Measurements from ENCODE around the gene MEIS2.

Gene MEIS2

DNA sequence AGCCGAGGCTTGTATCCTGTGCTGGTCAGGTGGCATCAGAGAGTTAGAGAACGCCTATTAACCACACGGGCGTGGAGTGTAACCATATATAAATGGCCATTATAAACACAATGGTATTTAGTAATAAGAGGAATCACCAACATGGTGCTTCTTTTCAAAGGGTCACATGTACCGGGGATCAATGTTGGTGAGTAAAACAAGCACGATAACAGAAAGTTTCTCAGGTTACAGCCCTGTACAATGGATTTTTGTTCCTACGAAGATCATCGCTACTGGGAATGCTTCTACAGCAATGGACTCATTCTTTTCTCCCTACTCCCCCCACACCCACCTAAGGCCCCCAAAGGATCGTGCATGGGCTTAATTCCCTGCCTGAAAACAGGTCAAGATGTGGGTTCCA is 42.5 kb downstream of the MEIS2 start:
- DNase-seq (no peak), ATAC-seq (replicated peaks) (no peak)
- Mint-ChIP-seq H3K27ac (no peak overlapping the region), H3K36me3 (no peaks in the 10 kb centered on the region), H3K4me3 (no peak overlapping the region), H3K4me1 (no peaks in the 10 kb centered on the region), H3K27me3 (no peaks in the 10 kb centered on the region), H3K9me3 (no peaks in the 10 kb centered on the region)

DNA sequence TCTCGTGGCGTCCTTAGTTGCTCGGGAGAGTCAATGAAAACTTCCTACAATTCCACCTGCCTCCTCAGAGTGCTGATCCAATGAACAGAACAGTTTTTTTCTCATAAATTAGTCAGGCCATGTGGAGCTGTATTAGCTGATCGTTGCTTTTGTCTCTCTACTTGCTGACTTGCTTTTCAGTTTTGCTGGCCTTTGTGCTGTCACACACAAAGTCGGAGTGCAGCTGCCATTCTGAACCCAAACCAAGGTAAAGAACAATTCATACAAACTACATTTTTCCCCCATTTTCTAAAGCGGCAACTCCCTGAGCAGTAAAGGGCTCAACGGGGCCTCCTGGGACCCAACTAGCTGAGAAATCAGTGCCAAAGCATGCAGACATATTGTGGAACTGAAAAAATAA is 43.1 kb downstream of the MEIS2 start:
- no peak overlapping the region for H3K27ac Mint-ChIP-seq
- no peaks in the 10 kb centered on the region for H3K27me3 Mint-ChIP-seq
- H3K9me3 Mint-ChIP-seq, result no peaks in the 10 kb centered on the region
- no peak for DNase-seq
- H3K4me3 Mint-ChIP-seq, result no peak overlapping the region
- no peak for ATAC-seq (replicated peaks)
- no peaks in the 10 kb centered on the region for H3K4me1 Mint-ChIP-seq
- no peaks in the 10 kb centered on the region for H3K36me3 Mint-ChIP-seq

DNA sequence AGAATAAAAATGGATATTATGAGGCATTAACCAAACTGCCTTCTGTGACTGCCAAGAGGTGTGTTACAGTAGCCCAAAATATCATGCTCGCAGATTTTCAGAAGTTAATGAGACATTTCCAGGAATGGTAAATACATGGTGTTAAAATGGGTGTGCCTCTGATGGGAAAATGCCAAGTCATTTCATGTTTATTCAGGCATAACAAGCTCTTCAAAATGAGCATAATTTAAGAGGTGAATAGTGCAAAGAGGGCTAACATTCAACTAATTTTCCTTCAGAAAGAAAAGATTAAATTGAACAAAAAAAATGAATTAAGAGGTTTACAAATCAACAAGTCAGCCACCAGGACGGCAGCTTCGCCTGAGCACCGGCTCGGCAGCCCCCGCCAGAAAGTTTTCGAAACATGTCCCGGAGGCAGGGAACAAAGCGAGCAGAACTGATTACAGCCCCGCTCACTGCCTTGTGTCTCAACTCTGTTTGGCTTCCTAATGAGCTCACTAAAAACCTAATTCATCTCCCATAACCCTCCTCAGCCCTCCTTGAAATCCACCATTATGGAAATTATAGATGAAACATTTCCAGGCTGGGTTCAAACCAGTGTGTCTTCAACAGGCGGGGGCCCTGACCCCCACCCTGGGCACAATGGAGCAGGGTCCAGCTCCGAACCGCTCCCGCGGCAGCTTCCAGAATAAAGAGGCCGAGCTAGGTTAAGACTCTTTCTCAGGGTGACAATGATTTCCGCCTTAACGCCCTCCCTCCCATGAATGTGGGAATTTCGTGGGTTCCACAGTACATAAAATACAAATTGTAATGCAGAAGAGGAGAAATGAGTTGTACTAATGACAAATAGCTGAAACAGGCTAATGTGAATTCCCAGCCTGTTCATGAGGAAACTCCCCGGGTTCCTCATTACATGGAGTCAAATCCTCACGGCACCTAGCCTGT is 43.9 kb downstream of the MEIS2 start:
- Mint-ChIP-seq H3K9me3 (no peaks in the 10 kb centered on the region), H3K36me3 (no peaks in the 10 kb centered on the region), H3K27me3 (no peaks in the 10 kb centered on the region), H3K4me1 (no peaks in the 10 kb centered on the region), H3K27ac (no peak overlapping the region), H3K4me3 (no peak overlapping the region)
- no peak for ATAC-seq (replicated peaks)
- DNase-seq, result no peak

DNA sequence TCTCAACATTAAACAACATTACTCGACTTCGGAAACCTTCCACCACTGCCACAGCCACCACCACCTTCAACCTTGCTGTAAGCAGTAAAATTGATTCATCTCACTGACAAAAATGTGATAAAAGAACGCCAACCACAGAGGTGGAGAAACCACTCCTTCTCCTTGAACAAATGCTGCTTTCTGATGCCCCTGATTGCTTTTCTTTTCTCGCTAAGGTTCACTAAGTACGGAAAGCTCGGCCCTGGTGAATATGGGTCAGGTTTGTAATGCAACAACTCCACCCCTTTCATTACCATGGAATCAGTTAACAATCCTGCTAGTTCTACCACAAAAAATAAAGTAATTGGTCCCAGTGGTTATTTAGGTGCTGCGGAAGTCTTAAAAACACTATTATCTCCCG is 44.9 kb downstream of the MEIS2 start:
- ATAC-seq (replicated peaks) (no peak), DNase-seq (no peak)
- Mint-ChIP-seq H3K4me1 (no peaks in the 10 kb centered on the region), H3K27ac (no peak overlapping the region), H3K27me3 (no peaks in the 10 kb centered on the region), H3K4me3 (no peak overlapping the region), H3K9me3 (no peaks in the 10 kb centered on the region), H3K36me3 (no peaks in the 10 kb centered on the region)

DNA sequence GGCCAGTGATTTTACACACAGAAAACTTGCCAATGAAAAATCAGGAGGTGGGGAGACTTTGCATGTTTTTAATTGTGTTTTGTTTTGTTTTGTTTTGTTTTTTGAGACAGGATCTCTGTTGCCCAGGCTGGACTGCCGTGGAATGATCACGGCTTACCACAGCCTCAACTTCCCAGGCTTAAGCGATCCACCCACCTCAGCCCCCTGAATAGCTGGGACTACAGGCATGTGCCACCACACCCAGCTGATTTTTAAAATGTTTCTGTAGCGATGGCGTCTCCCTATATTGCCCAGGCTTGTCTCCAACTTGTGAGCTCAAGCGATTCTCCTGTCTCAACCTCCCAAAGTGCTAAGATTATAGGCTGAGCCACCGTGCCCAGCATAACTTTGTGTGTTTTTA is 46.0 kb downstream of the MEIS2 start:
- Mint-ChIP-seq H3K9me3 (no peaks in the 10 kb centered on the region), H3K4me1 (no peaks in the 10 kb centered on the region), H3K27ac (no peak overlapping the region), H3K27me3 (no peaks in the 10 kb centered on the region), H3K4me3 (no peak overlapping the region), H3K36me3 (no peaks in the 10 kb centered on the region)
- DNase-seq (no peak), ATAC-seq (replicated peaks) (no peak)

DNA sequence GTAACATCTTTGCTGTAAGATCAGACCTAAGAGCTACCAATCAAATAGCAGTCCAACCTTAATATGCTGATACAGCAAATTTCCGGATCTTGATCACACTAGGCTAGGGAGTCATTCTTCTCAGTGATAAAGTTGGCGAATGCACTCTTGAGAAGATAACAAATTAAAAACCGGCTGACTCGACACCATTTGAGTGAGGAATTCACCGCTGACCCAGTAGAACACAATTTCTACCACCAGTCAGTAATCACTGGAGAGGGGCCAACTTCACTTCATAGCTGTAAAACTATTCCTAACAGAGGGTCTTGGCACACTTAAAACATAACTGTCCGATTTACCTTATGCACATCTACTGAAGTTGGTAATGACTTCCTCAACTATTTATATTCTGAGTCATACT is 47.2 kb downstream of the MEIS2 start:
- DNase-seq (no peak), ATAC-seq (replicated peaks) (no peak)
- H3K9me3 Mint-ChIP-seq, result no peaks in the 10 kb centered on the region
- no peak overlapping the region for H3K4me3 Mint-ChIP-seq
- H3K36me3 Mint-ChIP-seq, result no peaks in the 10 kb centered on the region
- no peaks in the 10 kb centered on the region for H3K27me3 Mint-ChIP-seq
- no peaks in the 10 kb centered on the region for H3K4me1 Mint-ChIP-seq
- no peak overlapping the region for H3K27ac Mint-ChIP-seq

DNA sequence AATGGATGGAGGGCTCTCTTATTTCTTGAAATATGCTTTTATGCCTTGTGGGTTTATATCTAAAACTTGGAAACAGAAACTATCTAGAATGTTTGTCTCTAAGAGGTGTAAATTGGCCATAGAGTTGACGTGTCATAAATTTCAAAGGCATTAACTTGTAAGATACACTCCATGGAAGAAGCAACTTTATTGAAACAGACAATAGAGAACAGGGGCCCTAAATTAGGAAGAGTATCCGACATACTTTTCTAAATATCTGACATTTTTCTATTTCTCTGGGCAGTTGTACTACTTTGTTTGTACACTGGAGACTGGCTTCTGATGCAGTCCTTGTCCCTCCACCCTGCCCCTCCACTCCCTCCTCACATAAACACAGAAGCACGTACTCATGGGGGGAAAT is 50.0 kb downstream of the MEIS2 start:
- no peak for DNase-seq
- H3K9me3 Mint-ChIP-seq, result no peaks in the 10 kb centered on the region
- ATAC-seq (replicated peaks), result no peak
- H3K27ac Mint-ChIP-seq, result no peak overlapping the region
- no peaks in the 10 kb centered on the region for H3K36me3 Mint-ChIP-seq
- no peaks in the 10 kb centered on the region for H3K27me3 Mint-ChIP-seq
- H3K4me3 Mint-ChIP-seq, result no peak overlapping the region
- no peaks in the 10 kb centered on the region for H3K4me1 Mint-ChIP-seq

DNA sequence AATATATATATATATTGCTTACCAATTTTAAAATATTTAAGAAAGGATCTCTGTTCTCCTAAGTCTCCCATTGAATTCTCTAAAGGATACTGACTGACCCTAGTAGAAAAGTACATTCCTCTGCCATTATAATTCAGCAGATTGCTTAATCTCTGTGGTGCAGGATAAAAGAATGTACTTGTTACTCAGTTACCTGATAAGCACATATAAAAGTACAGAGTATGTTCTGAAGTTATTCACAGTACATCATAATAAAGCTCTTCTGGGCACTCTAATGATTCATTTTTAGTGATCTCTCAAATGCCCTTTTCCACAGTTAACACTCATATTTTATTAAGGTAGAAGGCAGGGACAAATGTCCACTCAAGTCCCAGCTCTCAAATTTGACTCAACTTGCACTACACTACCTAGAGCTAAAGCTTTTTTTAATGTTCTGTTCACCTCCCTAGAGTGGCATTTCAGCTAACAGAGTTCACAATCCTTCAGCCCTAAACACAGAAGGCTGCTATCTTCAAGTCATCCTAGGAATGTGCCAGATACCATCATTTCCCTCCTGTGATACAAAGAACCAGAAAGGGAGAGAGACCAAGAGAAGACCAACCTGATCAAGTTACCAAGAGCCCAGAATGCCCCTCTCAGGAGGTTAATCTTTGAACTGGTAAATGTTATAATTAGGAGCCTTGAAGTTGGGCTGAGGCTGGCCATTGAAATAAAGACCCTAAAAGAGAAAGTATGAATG is 53.3 kb downstream of the MEIS2 start:
- DNase-seq (no peak), ATAC-seq (replicated peaks) (no peak)
- H3K27me3 Mint-ChIP-seq, result no peaks in the 10 kb centered on the region
- no peak overlapping the region for H3K27ac Mint-ChIP-seq
- no peaks in the 10 kb centered on the region for H3K9me3 Mint-ChIP-seq
- H3K4me1 Mint-ChIP-seq, result no peaks in the 10 kb centered on the region
- H3K4me3 Mint-ChIP-seq, result no peak overlapping the region
- no peaks in the 10 kb centered on the region for H3K36me3 Mint-ChIP-seq

DNA sequence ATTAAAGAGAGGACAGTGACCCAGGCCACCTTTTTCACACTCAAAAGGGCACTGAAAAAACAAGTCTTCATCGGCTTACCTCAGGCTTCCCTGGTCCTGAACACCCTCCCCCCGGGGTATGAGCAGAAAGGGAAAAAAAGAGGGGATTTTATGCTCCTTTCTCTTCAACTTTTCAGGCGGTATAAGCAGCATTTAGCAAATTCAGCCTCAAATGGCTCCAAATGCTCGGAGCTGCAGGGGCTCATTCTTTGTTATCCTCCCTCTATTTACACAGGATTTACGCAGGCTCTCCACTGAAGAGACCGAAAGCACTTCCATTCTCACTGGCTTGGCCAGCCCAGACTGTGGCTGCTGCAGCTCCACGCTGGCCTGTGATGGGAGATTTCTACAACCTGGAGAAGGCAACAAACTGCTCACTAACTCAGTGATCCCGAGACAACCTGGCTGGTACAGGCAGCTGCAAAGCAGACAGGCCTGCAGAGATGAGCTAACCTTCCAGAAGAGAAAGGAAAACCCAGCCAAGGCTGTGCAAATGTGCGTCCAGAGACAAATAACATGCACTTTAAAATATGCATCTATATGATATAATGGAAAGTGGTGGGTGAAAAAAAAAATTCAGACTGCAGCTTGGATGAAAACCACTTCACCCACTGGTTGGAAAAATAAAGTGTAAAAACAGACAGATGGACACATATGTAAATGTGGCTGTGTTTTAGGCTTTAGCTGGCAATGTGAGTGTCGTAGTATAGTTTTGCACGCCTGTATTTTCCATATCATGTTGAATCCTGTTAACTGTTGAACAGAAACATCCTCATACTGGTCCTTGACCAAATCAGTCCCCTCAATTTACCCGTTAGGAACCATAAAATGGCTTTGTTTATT is 54.2 kb downstream of the MEIS2 start:
- no peaks in the 10 kb centered on the region for H3K9me3 Mint-ChIP-seq
- H3K4me1 Mint-ChIP-seq, result no peaks in the 10 kb centered on the region
- ATAC-seq (replicated peaks) (no peak), DNase-seq (no peak)
- no peak overlapping the region for H3K27ac Mint-ChIP-seq
- no peaks in the 10 kb centered on the region for H3K36me3 Mint-ChIP-seq
- H3K4me3 Mint-ChIP-seq, result no peak overlapping the region
- H3K27me3 Mint-ChIP-seq, result no peaks in the 10 kb centered on the region

DNA sequence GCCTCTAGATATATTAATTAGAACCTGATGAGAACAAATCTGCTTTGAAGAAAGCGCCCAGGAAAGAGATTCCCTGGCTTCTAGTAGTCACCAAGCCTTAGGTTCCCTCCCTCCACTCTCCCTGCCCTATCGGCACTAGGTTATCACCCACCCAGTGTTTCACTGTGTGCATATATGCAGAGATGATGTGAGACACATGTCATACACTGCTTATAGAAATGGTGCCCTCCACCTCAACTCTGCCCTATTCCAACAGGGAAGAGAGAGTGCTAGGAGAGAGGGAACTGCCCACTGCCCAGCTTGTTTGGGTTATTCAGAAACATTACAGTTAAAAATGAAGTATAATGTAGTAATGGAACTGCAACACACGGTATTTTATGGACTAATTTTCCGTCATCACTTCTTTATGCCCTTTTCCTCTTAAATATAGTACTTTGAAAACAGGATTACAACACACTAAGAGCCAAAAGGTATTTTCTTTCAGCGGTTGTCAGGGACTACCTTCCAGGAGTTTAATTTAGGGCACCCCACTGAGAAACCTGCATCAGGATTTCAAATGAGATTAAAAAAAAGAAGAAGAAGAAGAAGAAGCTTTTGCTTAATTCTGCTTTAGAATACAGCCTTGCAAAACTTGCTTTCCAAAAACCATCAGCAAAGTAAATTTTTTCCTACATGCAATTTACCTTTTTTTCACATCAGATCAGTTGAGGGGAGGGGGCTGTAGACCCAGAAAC is 55.3 kb downstream of the MEIS2 start:
- no peak for DNase-seq
- H3K9me3 Mint-ChIP-seq, result no peaks in the 10 kb centered on the region
- H3K27ac Mint-ChIP-seq, result no peak overlapping the region
- H3K36me3 Mint-ChIP-seq, result no peaks in the 10 kb centered on the region
- H3K4me3 Mint-ChIP-seq, result no peak overlapping the region
- no peak for ATAC-seq (replicated peaks)
- no peaks in the 10 kb centered on the region for H3K27me3 Mint-ChIP-seq
- no peaks in the 10 kb centered on the region for H3K4me1 Mint-ChIP-seq

DNA sequence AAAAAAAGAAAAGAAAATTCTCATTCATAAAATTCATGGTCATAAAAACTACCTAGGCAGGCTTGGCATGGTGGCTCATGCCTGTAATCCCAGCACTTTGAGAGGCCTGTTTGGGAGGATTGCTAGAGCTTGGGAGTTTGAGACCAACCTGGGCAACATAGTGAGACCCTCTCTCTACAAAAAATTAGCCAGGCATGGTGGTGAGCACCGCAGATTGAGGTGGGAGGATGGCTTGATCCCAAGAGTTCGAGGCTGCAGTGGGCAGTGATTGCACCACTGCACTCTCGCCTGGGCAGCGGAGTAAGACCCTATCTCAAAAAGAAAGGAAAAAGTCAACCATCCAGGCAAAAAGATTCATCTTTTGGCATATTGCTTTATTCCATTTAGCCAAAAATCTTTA is 58.5 kb downstream of the MEIS2 start:
- Mint-ChIP-seq H3K9me3 (no peaks in the 10 kb centered on the region), H3K4me1 (no peaks in the 10 kb centered on the region), H3K36me3 (no peaks in the 10 kb centered on the region), H3K27ac (no peak overlapping the region), H3K27me3 (peaks cover 0 to 5% of the 10 kb centered on the region in 2 donors), H3K4me3 (no peak overlapping the region)
- DNase-seq (no peak), ATAC-seq (replicated peaks) (no peak)

DNA sequence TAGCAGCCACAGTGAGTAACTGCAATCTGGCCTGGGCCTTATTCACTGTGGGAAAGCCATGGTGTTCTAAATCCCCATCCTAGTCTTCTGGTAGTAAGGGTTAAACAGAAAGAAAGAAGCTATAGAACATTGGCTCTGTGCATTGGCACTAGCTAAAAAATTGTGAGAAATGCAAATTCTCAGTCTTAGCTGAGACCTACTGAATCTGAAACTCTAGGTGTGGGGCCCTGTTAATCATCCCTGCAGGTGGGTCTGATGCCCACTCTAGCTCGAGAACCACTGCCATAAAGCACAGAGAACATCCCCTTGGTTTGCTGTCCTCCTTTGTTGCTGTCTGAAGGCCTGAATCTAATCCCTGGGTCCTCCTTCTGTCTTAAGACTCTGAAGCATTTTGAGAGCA is 59.3 kb downstream of the MEIS2 start:
- Mint-ChIP-seq H3K27ac (no peak overlapping the region), H3K4me3 (no peak overlapping the region), H3K9me3 (no peaks in the 10 kb centered on the region), H3K36me3 (no peaks in the 10 kb centered on the region), H3K27me3 (peaks cover 0 to 5% of the 10 kb centered on the region in 2 donors), H3K4me1 (no peaks in the 10 kb centered on the region)
- ATAC-seq (replicated peaks), result no peak
- no peak for DNase-seq

DNA sequence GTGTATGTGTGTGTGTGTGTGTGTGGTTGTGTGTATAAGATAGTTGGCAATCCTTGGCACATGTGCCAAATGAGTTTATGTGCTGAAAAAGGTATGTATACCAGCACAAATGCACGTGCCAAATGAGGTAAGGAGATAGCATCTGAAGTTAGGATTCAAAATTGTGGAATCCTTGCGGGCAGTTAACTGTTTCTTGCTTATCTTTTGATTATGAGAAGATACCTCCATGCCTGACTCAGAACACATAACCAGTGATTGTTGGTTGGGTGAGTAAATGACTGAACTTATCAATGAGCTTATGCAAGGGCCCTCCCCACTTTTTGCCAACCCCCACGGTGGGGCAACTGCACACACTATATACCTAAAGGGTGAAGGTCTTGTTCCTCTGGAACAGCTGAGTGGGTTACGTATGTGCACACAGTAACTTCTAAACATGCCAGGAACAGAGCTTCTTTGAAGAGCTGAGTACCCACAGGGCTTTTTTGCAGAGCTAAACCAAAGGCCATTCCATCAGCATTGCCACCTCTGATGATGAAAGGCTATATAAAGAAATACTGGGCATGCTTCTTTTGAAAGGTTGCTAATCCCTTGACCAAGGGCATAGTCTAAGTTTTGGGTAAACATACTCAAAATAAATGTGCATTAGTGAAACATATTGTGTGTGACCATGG is 60.1 kb downstream of the MEIS2 start:
- ATAC-seq (replicated peaks) (no peak), DNase-seq (no peak)

More for the DNA sequence above, 60.1 kb downstream of the MEIS2 start:
- H3K4me3 Mint-ChIP-seq, result no peak overlapping the region
- no peaks in the 10 kb centered on the region for H3K4me1 Mint-ChIP-seq
- peaks cover 0 to 5% of the 10 kb centered on the region in 2 donors for H3K27me3 Mint-ChIP-seq
- H3K27ac Mint-ChIP-seq, result no peak overlapping the region
- H3K36me3 Mint-ChIP-seq, result no peaks in the 10 kb centered on the region
- H3K9me3 Mint-ChIP-seq, result no peaks in the 10 kb centered on the region

All from stimulated activated naive B cell treated with anti-CD40 and anti-IgM and Interleukin-4, amounts not matched to agents 10 μg/mL and 1 μg/mL and 100 μg/mL, for 72 hours (primary cell).